Left lung (tissue), 10 donors: Measurements from ENCODE around the gene GRIK1. TPM values are rescaled to one million over a fixed set of nuclear protein-coding genes. Genes with fewer than 3 reads are reported as not detected.

Experiments
- ATAC-seq: fragments of 200-7000 bp; cut with Tn5 transposase; one replicate; pipeline ENCODE4 v1.9.1; 2020; ENCODE audit warnings: moderate library complexity
- DNase-seq, 4 donors: peaks; one replicate each; pipeline ENCODE4 v3.0.0-alpha.2; 2013 to 2020
- H3K27ac ChIP-seq, 2 donors: fragments of 200-600 bp; sonication (generic) in 1 of 2; one replicate each; pipeline versions ENCODE4 v1.5.0 to v1.8.0; 2020 to 2021
- H3K27me3 ChIP-seq, 2 donors: fragments of 200-600 bp; sonication (generic) in 1 of 2; one replicate each; pipeline versions ENCODE4 v1.5.0 to v1.8.0; 2020 to 2021
- H3K36me3 ChIP-seq, 2 donors: fragments of 200-600 bp; sonication (generic) in 1 of 2; one replicate each; pipeline versions ENCODE4 v1.5.0 to v1.8.0; 2020 to 2021
- H3K4me1 ChIP-seq, 2 donors: fragments of 200-600 bp; one replicate each; pipeline ENCODE4 v1.8.0; 2021
- H3K4me3 ChIP-seq, 2 donors: fragments of 200-600 bp; sonication (generic) in 1 of 2; one replicate each; pipeline versions ENCODE4 v1.5.0 to v1.8.0; 2020 to 2021; ENCODE audit warnings: mild to moderate bottlenecking in 1 of 2
- H3K9me3 ChIP-seq, 2 donors: fragments of 200-600 bp; sonication (generic) in 1 of 2; one replicate each; pipeline versions ENCODE4 v1.5.0 to v1.8.0; 2020 to 2021
- intact Hi-C, 2 donors: fragments of 100-400 bp; cut with DNase I; formaldehyde crosslinking; loops; one replicate each; pipeline versions ENCODE4 v1.11.2 to v1.14.2; 2022
- polyA plus RNA-seq, 6 donors: library from polyadenylated mRNA; unstranded; fragments of 120-200 nt; gene quantifications; one replicate each; pipeline ENCODE4 v1.2.1, GENCODE V29; 2013; ENCODE audit not compliant: insufficient read length in 6 of 6
- total RNA-seq, 2 donors: library from RNA; stranded (reverse); fragmentation: NEBNext Ultra II Directional; extraction: Animal tissue kit (Norgen Biotek cat#: 25700); gene quantifications; one replicate each; pipeline ENCODE4 v1.2.1, GENCODE V29; 2021
- TF ChIP-seq, protein P1 (sequence below), 2 donors: fragments of 200-600 bp; sonication (generic) in 1 of 2; IDR thresholded peaks; one replicate each; pipeline versions ENCODE4 v1.5.0 to v1.8.0; 2021; ENCODE audit warnings: antibody characterized with exemption in 2 of 2
- donor health status: DM: no; HTN: yes; CAD: no.
- donor health status: DM: no; HTN: no; CAD: no.

GRIK1 gene
- total and polyA plus RNA-seq, 8 donors, result 0.38 to 1.5 (median 0.62) TPM; not detected in 2

DNA sequence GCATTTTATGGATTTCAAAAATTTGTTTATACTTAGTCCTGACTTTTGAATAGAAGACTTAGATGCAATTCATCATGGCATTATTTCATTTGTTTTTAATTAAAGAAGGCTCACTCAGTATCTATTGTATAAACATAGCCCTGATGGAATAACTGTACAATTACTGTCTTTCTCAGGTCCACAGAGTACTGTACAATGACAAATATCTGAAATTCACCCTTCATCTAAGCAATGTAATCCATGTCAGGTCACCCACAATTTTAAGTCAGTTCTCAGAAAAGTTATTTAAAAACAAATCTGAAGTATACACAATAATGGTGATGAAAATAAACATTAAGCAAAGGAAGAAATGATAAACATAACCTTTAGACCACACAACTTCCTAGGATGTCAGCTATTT lies 311.9 kb downstream of the GRIK1 start:
- Histone ChIP-seq H3K36me3 (no peaks in the 10 kb centered on the region), H3K4me3 (no peak overlapping the region), H3K27me3 (no peaks in the 10 kb centered on the region), H3K27ac (no peak overlapping the region), H3K9me3 (no peaks in the 10 kb centered on the region), H3K4me1 (no peaks in the 10 kb centered on the region)
- intact Hi-C loops, result no loop called here
- ATAC-seq (no peak), DNase-seq (no peak)
- TF ChIP-seq, protein P1, sequence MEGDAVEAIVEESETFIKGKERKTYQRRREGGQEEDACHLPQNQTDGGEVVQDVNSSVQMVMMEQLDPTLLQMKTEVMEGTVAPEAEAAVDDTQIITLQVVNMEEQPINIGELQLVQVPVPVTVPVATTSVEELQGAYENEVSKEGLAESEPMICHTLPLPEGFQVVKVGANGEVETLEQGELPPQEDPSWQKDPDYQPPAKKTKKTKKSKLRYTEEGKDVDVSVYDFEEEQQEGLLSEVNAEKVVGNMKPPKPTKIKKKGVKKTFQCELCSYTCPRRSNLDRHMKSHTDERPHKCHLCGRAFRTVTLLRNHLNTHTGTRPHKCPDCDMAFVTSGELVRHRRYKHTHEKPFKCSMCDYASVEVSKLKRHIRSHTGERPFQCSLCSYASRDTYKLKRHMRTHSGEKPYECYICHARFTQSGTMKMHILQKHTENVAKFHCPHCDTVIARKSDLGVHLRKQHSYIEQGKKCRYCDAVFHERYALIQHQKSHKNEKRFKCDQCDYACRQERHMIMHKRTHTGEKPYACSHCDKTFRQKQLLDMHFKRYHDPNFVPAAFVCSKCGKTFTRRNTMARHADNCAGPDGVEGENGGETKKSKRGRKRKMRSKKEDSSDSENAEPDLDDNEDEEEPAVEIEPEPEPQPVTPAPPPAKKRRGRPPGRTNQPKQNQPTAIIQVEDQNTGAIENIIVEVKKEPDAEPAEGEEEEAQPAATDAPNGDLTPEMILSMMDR (IDR thresholded peaks at IDR 0.05), result no peak

DNA sequence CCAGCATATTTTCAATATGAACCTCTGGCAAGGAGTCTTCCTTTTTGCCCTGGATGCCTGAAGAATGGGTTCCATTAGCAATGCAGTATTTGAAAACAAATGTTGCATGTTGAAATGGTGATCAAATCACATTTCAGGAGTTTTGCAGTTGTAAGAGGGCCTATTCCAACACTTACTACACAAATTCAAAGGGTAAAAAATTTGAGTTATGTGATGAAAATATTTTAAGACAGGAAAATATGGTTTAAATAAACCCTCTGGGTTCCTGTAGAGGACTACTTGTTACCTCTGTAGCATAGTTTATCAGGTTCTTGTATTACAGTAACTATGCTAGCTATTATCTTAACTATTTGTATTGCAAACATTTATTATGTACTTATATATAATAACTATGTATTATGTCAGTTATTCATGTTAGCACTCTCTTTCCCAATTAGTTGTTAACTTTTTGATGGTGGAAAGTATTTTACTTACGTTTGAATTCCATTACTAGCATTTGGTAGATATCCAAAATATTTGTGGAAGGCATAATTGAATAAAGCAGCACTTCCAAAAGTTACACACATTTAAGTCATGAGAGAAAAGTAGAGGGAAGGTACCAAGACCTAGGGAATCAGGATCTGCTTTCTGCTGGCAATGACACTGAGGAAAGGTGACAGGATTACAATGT lies 312.9 kb downstream of the GRIK1 start:
- no peaks in the 10 kb centered on the region for H3K36me3 ChIP-seq
- no peaks in the 10 kb centered on the region for H3K4me1 ChIP-seq
- intact Hi-C loops, result no loop called here
- TF ChIP-seq, protein P1 (IDR thresholded peaks at IDR 0.05), result no peak
- peak; percentile 35 for ATAC-seq
- no peak overlapping the region for H3K4me3 ChIP-seq
- H3K27ac ChIP-seq, result no peak overlapping the region
- no peaks in the 10 kb centered on the region for H3K9me3 ChIP-seq
- no peaks in the 10 kb centered on the region for H3K27me3 ChIP-seq
- DNase-seq, result no peak

DNA sequence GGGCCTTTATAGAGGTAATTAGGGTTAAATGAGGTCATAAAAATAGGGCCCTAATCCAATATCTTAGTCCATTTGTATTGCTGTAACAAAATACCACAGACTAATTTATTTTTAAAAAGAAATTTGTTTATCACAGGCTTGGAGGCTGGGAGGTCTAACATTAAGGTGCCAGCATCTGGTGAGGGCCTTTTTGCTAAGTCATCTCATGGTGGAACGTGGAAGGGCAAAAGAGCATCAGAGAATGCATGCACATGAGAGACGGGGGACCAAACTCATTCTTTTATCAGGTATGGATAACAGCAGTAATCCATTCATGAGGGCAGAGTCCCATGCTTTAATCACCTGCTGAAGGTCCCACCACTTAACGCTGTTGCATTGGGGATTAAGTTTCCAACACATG lies 313.8 kb downstream of the GRIK1 start:
- DNase-seq (no peak), ATAC-seq (no peak)
- Histone ChIP-seq H3K4me3 (no peak overlapping the region), H3K27me3 (no peaks in the 10 kb centered on the region), H3K27ac (no peak overlapping the region), H3K9me3 (no peaks in the 10 kb centered on the region), H3K36me3 (no peaks in the 10 kb centered on the region), H3K4me1 (no peaks in the 10 kb centered on the region)
- intact Hi-C loops, result no loop called here
- TF ChIP-seq, protein P1 (IDR thresholded peaks at IDR 0.05), result no peak

DNA sequence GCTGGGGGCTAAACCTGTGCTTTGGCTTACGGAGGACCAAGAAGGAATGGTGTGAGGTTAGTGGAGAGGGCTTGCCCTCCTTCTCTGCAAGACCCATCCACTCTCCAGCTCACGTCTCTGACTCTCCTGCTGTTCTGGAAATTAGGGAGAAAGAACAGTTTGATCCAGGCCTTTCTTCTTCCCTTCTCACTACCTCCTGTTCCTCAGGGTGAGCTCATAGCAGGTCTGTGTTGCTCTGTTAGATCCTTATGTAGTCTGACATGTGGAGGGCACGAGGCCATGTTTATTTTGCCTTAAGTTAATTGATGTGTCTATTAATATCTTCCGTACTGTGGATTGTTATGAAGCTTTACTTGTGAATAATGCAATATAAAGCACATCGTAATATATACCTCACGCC lies 315.0 kb downstream of the GRIK1 start:
- TF ChIP-seq, protein P1 (IDR thresholded peaks at IDR 0.05), result no peak
- intact Hi-C loops, result no loop called here

DNA sequence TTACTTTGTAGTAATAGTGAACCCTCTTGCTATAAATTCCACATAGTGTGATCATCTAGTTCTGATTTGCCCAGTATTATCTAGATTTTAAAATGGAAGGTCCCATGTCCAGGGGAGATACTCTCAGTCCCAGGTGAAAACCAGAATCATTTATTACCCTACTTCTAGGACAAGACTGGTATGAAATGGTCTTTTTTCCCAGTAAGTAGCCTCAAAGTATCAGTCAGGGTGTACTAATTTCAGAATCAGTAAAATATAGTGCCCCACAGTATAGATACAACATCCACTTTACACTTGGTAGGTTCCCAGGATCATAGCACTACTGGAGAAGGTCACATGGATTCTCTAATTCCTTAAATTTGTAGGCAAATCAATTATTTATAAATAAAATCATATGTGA lies 318.3 kb downstream of the GRIK1 start:
- intact Hi-C loops, result no loop called here
- no peaks in the 10 kb centered on the region for H3K9me3 ChIP-seq
- H3K27ac ChIP-seq, result no peak overlapping the region

More for the DNA sequence above, 315.0 kb downstream of the GRIK1 start:
- Histone ChIP-seq H3K27me3 (no peaks in the 10 kb centered on the region), H3K36me3 (no peaks in the 10 kb centered on the region), H3K4me1 (no peaks in the 10 kb centered on the region), H3K4me3 (no peak overlapping the region), H3K9me3 (no peaks in the 10 kb centered on the region), H3K27ac (no peak overlapping the region)
- no peak for DNase-seq
- no peak for ATAC-seq

More for the DNA sequence above, 318.3 kb downstream of the GRIK1 start:
- Histone ChIP-seq H3K4me3 (no peak overlapping the region), H3K36me3 (no peaks in the 10 kb centered on the region), H3K4me1 (no peaks in the 10 kb centered on the region), H3K27me3 (no peaks in the 10 kb centered on the region)
- TF ChIP-seq, protein P1 (IDR thresholded peaks at IDR 0.05), result no peak
- ATAC-seq (no peak), DNase-seq (no peak)
